Activated naive CD8-positive, alpha-beta T cell treated with anti-CD3 and anti-CD28 coated beads, Interleukin-2, amount 10 ng/mL, durations not matched to agents 7 days and 5 days (primary cell): Measurements from ENCODE around the gene RNF166. TPM values are rescaled to one million over a fixed set of nuclear protein-coding genes. Genes with fewer than 3 reads are reported as not detected.
"Not testable (repeated sequence)": the region's sequence is repeated elsewhere in the genome, so short reads cannot be mapped to it uniquely, and the experiment has no call there.

Experiments
- ATAC-seq: fragments of 150-1000 bp; cut with Tn5 transposase; one replicate; pipeline ENCODE4 v1.10.0; 2021; ENCODE audit warnings: low read depth, moderate library complexity
- POLR2A ChIA-PET: fragments of 350-600 bp; sonication (Branson Sonifier 250); formaldehyde crosslinking; loops from one replicate; lab custom pipeline; 2021; ENCODE audit warnings: antibody characterized with exemption; lab: Charles Lee
- DNase-seq: peaks from one replicate; pipeline ENCODE4 v3.0.0; 2021
- H3K27ac Mint-ChIP-seq: one replicate; pipeline ENCODE4 v1.8.0; 2022; ENCODE audit warnings: mild to moderate bottlenecking, mixed read lengths
- H3K27me3 Mint-ChIP-seq: one replicate; pipeline ENCODE4 v1.8.0; 2022; ENCODE audit warnings: mild to moderate bottlenecking, moderate library complexity, mixed read lengths
- H3K36me3 Mint-ChIP-seq: one replicate; pipeline ENCODE4 v1.8.0; 2021; ENCODE audit warnings: mild to moderate bottlenecking, mixed read lengths
- H3K4me1 Mint-ChIP-seq: one replicate; pipeline ENCODE4 v1.8.0; 2021; ENCODE audit warnings: mixed read lengths
- H3K4me3 Mint-ChIP-seq: one replicate; pipeline ENCODE4 v1.8.0; 2022; ENCODE audit warnings: mild to moderate bottlenecking, moderate library complexity, mixed read lengths
- H3K9me3 Mint-ChIP-seq: one replicate; pipeline ENCODE4 v1.8.0; 2021; ENCODE audit warnings: mixed read lengths
- total RNA-seq, 2 experiments: library from RNA; stranded (reverse); gene quantifications; one replicate each; pipeline ENCODE4 v1.2.3, GENCODE V29; 2021

The RNF166 gene
- total RNA-seq, 2 experiments from 2014 or later = 227 to 229 TPM

DNA sequence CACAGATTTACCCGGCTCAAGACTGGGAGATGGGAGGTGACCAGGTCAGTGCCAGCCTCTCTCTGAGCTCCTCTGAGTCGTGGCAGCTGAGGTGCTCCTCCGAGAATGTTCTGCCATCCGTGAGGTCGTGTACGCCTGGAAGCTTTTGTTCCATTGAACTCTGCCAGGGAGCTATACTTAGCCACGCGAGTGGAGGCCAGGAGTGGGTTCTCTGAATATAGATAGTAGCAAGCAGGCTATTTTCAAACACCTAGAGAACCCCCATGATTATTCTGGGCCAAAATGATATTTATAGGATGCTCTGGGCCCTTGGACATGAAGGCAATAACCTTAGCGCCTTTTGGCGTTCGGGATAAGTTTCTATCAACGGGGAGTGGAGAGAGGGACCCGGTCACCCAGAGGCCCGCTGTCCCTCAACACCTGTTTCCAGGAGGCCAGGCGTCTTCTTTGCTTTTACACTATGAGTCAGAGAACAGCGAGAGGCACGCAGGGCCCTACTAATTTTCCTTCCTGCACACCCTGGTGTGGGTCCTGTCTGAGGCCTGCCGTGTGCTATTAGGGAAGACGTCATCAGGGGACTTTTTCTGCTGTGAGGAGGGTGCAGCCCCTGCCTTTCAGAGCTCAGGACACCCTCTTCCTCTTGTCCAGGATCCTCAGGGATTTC is 32.4 kb downstream of the RNF166 start:
- H3K27me3 Mint-ChIP-seq = no peaks in the 10 kb centered on the region
- ATAC-seq = no peak
- no peak for DNase-seq
- H3K9me3 Mint-ChIP-seq = no peaks in the 10 kb centered on the region
- POLR2A ChIA-PET = interaction anchor here (0.5 kb wide), 1 partner anchor 13 kb away, joined by 3 read pairs; no protein-coding TSS in a partner anchor
- no peak overlapping the region for H3K4me3 Mint-ChIP-seq
- peak overlapping the region; percentile 25 for H3K27ac Mint-ChIP-seq
- H3K36me3 Mint-ChIP-seq = no peaks in the 10 kb centered on the region
- H3K4me1 Mint-ChIP-seq = no peaks in the 10 kb centered on the region

DNA sequence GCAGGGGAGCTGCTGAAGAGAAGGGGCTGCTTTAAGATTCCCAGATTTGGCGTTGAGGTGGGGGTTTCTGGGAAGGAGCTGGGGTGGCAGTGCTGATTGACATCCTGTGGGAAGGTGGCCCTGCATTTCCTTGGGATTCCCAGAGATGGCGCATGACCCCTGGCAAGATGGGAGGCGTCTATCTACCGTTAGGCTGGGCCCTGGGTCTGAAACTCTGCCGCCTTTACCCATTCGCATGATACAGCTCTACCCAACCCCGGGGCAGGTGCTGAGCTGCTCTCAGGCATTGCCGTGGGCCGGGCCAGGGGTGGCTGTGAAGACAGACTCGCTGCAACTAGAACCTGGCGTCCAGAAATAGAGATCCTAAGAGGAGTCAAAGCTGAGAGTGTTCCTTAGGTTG is 33.4 kb downstream of the RNF166 start:
- Mint-ChIP-seq H3K4me1 (peaks cover 2% of the 10 kb centered on the region), H3K9me3 (no peaks in the 10 kb centered on the region), H3K27ac (no peak overlapping the region), H3K36me3 (peaks cover 5% of the 10 kb centered on the region), H3K4me3 (no peak overlapping the region), H3K27me3 (no peaks in the 10 kb centered on the region)
- POLR2A ChIA-PET = interaction anchor here (0.8 to 2.5 kb wide), 2 partner anchors 8 to 9 kb away, joined by 3 to 17 read pairs; no protein-coding TSS in a partner anchor
- ATAC-seq (no peak), DNase-seq (no peak)

DNA sequence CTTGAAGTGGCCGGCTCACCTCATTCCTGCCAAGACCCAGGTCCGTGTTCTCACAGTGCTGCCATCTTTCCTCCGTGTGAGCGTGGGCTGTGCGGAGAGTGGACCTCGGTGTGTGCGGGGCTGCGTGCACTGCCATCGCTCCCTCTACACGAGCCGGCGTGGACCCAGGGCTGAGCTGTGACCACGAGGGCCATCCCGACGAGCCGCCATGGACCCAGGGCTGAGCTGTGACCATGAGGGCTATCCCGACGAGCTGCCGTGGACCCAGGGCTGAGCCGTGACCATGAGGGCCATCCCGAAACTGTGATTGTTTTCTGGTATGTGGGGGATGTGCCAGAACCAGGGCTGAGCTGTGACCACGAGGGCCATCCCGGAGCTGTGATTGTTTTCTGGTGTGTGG is 34.4 kb downstream of the RNF166 start:
- Mint-ChIP-seq H3K36me3 (peaks cover 5% of the 10 kb centered on the region), H3K27me3 (no peaks in the 10 kb centered on the region), H3K9me3 (no peaks in the 10 kb centered on the region), H3K27ac (no peak overlapping the region), H3K4me3 (no peak overlapping the region), H3K4me1 (peaks cover 2% of the 10 kb centered on the region)
- POLR2A ChIA-PET = interaction anchor here (0.8 to 2.5 kb wide), 2 partner anchors 8 to 9 kb away, joined by 3 to 17 read pairs; no protein-coding TSS in a partner anchor
- no peak for DNase-seq
- no peak for ATAC-seq

GRCh38 chr16:88669980-88670379 is 36.2 kb downstream of the RNF166 start:
- ATAC-seq = no peak
- no peaks in the 10 kb centered on the region for H3K27me3 Mint-ChIP-seq
- H3K36me3 Mint-ChIP-seq = peaks cover 8% of the 10 kb centered on the region
- peaks cover 3% of the 10 kb centered on the region for H3K4me1 Mint-ChIP-seq
- no peak overlapping the region for H3K27ac Mint-ChIP-seq
- H3K9me3 Mint-ChIP-seq = no peaks in the 10 kb centered on the region
- H3K4me3 Mint-ChIP-seq = no peak overlapping the region
- POLR2A ChIA-PET = interaction anchor here (0.5 kb wide), 1 partner anchor 133 kb away, joined by 4 read pairs; no protein-coding TSS in a partner anchor
- no peak for DNase-seq

DNA sequence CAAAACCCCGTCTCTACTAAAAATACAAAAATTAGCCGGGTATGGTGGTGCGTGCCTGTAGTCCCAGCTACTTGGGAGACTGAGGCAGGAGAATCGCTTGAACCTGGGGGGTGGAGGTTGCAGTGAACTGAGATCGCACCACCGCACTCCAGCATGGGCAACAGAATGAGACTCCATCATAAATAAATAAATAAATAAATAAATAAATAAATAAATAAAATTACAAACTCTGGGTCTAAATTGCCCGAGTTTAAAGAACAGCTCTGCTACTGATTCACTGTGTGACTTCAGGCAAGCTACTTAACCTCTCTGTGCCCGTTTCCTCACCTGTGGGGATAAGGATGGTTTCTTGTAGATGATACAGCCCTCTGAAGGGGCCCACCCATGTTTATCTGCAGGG is 36.7 kb downstream of the RNF166 start:
- not testable (repeated sequence) for H3K36me3 Mint-ChIP-seq

DNA sequence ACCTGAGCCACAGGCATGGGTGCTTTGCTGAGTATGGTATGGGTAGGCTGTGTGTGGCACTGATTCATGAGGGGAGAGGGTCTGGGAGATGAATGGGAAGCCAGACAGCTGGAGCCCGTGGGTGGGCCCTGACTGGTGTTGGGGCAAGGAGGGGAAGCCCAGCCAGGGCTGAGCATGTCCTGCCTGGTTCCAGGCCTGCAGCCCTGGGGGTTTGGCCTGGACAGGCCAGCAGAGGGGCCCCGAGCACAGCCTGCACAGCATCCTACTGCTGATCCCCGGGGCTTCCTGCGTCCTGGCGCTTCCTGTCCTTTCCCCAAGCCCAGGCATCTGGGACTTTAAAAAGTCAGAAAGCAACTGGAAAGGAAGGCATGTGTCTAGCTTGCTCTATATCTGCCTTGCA is 38.7 kb downstream of the RNF166 start:
- H3K36me3 Mint-ChIP-seq = peaks cover 8% of the 10 kb centered on the region
- H3K27ac Mint-ChIP-seq = no peak overlapping the region
- POLR2A ChIA-PET = no interaction called here

More for the DNA sequence above, 36.7 kb downstream of the RNF166 start:
- POLR2A ChIA-PET, ATAC-seq, H3K9me3 Mint-ChIP-seq, DNase-seq, H3K27ac Mint-ChIP-seq, H3K27me3 Mint-ChIP-seq, H3K4me3 Mint-ChIP-seq, H3K4me1 Mint-ChIP-seq: not testable (repeated sequence)

DNA sequence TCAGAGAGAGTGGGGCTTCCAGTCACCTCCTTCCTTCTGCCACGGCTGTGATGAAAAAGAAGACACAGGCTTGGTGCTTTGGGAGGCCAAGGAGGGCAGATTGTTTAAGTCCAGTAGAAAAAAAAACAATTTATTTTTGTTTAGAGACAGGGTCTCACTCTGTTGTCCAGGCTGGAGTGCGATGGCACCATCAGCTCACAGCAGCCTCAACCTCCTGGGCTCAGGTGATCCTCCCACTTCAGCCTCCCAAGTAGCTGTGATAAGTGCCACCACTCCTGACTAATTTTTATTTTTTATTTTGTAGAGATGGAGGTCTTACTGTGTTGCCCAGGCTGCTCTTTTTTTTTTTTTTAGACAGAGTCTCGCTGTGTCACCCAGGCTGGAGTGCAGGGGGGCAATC is 40.6 kb downstream of the RNF166 start:
- peaks cover 8% of the 10 kb centered on the region for H3K36me3 Mint-ChIP-seq
- peaks cover 17% of the 10 kb centered on the region for H3K4me1 Mint-ChIP-seq
- H3K9me3 Mint-ChIP-seq = no peaks in the 10 kb centered on the region
- H3K27me3 Mint-ChIP-seq = no peaks in the 10 kb centered on the region
- no peak overlapping the region for H3K4me3 Mint-ChIP-seq
- no peak overlapping the region for H3K27ac Mint-ChIP-seq
- POLR2A ChIA-PET = interaction anchor here (0.7 to 3.5 kb wide), 3 partner anchors 14 to 37 kb away, joined by 3 to 32 read pairs (median 5); no protein-coding TSS in a partner anchor
- ATAC-seq (no peak), DNase-seq (no peak)

More for the DNA sequence above, 38.7 kb downstream of the RNF166 start:
- no peaks in the 10 kb centered on the region for H3K9me3 Mint-ChIP-seq
- peaks cover 8% of the 10 kb centered on the region for H3K4me1 Mint-ChIP-seq
- no peaks in the 10 kb centered on the region for H3K27me3 Mint-ChIP-seq
- DNase-seq (no peak), ATAC-seq (no peak)
- no peak overlapping the region for H3K4me3 Mint-ChIP-seq

- H3K4me1 Mint-ChIP-seq = peaks cover 17% of the 10 kb centered on the region
- no peaks in the 10 kb centered on the region for H3K9me3 Mint-ChIP-seq
- H3K4me3 Mint-ChIP-seq = peak overlapping the region; percentile 20
- no peak for DNase-seq
- no peak for ATAC-seq
- H3K36me3 Mint-ChIP-seq = peaks cover 8% of the 10 kb centered on the region
- no peaks in the 10 kb centered on the region for H3K27me3 Mint-ChIP-seq
- POLR2A ChIA-PET = interaction anchor here (0.7 to 3.5 kb wide), 6 partner anchors 15 to 37 kb away, joined by 3 to 32 read pairs (median 4); no protein-coding TSS in a partner anchor
- H3K27ac Mint-ChIP-seq = no peak overlapping the region
Observed at GRCh38 chr16:88665148-88665547, 41.1 kb downstream of the RNF166 start.

GRCh38 chr16:88662843-88663606 is 43.2 kb downstream of the RNF166 start, which contains the start of gene MVD:
Gene MVD, minus strand, starts transcription at chr16:88663091. Its CDS starts 11 bp downstream, at chr16:88663080.
- peak; percentile 99 for ATAC-seq
- H3K27me3 Mint-ChIP-seq = no peaks in the 10 kb centered on the region
- peaks cover 16% of the 10 kb centered on the region for H3K4me1 Mint-ChIP-seq
- peak within 1 kb of the TSS; percentile 94 for H3K27ac Mint-ChIP-seq
- no peaks in the 10 kb centered on the region for H3K9me3 Mint-ChIP-seq
- H3K36me3 Mint-ChIP-seq = peaks cover 3% of the 10 kb centered on the region
- H3K4me3 Mint-ChIP-seq = peak within 1 kb of the TSS; percentile 97
- peak; percentile 94 for DNase-seq
- POLR2A ChIA-PET = interaction anchor here (0.7 to 3.5 kb wide), 9 partner anchors 9 to 133 kb away, joined by 3 to 32 read pairs (median 3); partner anchors contain the start of genes CYBA and SNAI3

DNA sequence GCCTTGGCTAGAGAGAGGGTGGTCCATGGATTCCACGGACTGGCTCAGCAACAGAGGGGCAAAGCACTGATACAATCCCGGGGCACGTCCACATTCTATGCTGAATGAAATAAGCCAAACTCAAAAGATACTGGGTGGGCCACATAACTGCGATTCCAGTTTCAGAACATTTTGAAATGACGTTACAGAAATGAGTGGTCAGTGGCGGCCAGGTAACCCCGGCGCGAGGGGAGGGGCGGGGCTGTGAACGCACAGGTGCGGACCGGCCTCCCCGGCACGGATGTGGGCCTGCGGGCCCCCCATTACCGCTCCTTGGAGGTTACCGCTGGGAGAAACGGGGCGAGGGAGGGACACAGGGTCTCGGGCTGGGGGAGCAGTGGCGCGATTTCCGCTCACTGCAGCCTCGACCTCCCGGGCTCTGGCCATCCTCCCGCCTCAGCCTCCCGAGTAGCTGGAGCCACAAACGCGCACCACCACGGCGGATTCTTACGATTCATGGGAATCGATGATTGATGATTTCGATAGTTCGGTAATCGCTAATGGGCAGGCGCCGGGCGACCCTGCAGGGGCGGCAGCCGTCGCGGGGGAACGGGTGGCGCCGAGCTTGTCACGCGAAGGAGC is 43.9 kb downstream of the RNF166 start:
- Mint-ChIP-seq H3K36me3 (peaks cover 3% of the 10 kb centered on the region), H3K27me3 (no peaks in the 10 kb centered on the region), H3K9me3 (no peaks in the 10 kb centered on the region), H3K27ac (peak overlapping the region; percentile 79), H3K4me1 (peaks cover 16% of the 10 kb centered on the region), H3K4me3 (peak overlapping the region; percentile 97)
- DNase-seq (peak; percentile 54), ATAC-seq (peak; percentile 0)
- POLR2A ChIA-PET = interaction anchor here (0.7 to 3.5 kb wide), 7 partner anchors 12 to 133 kb away, joined by 3 to 32 read pairs (median 4); partner anchors contain the start of gene CYBA

- no peaks in the 10 kb centered on the region for H3K9me3 Mint-ChIP-seq
- no peak for ATAC-seq
- no peaks in the 10 kb centered on the region for H3K27me3 Mint-ChIP-seq
- no peak for DNase-seq
- no peak overlapping the region for H3K27ac Mint-ChIP-seq
- H3K4me3 Mint-ChIP-seq = peak overlapping the region; percentile 40
- peaks cover 3% of the 10 kb centered on the region for H3K36me3 Mint-ChIP-seq
- POLR2A ChIA-PET = interaction anchor here (2.1 kb wide), 1 partner anchor 11 kb away, joined by 15 read pairs; the partner anchor contains the start of gene CYBA
- peaks cover 16% of the 10 kb centered on the region for H3K4me1 Mint-ChIP-seq
Observed at GRCh38 chr16:88661468-88661867, 44.7 kb downstream of the RNF166 start.

GRCh38 chr16:88659160-88659559 is 47.0 kb downstream of the RNF166 start:
- ATAC-seq = no peak
- DNase-seq = no peak
- H3K36me3 Mint-ChIP-seq = peaks cover 1% of the 10 kb centered on the region
- no peaks in the 10 kb centered on the region for H3K9me3 Mint-ChIP-seq
- H3K4me1 Mint-ChIP-seq = peaks cover 12% of the 10 kb centered on the region
- no peak overlapping the region for H3K4me3 Mint-ChIP-seq
- no peaks in the 10 kb centered on the region for H3K27me3 Mint-ChIP-seq
- no peak overlapping the region for H3K27ac Mint-ChIP-seq
- POLR2A ChIA-PET = interaction anchor here (0.7 kb wide), 1 partner anchor 43 kb away, joined by 3 read pairs; no protein-coding TSS in a partner anchor

- H3K9me3 Mint-ChIP-seq = no peaks in the 10 kb centered on the region
- POLR2A ChIA-PET = no interaction called here
Observed at GRCh38 chr16:88658714-88659113, 47.5 kb downstream of the RNF166 start.

More at GRCh38 chr16:88658714-88659113, 47.5 kb downstream of the RNF166 start:
- peaks cover 9% of the 10 kb centered on the region for H3K4me1 Mint-ChIP-seq
- ATAC-seq = no peak
- DNase-seq = no peak
- peaks cover 1% of the 10 kb centered on the region for H3K36me3 Mint-ChIP-seq
- no peak overlapping the region for H3K4me3 Mint-ChIP-seq
- H3K27ac Mint-ChIP-seq = no peak overlapping the region
- no peaks in the 10 kb centered on the region for H3K27me3 Mint-ChIP-seq
